SU-DHL-6 (cell line): ENCODE data around the gene ESRRB.

Experiments
- H2AFZ ChIP-seq: fragments of 200-600 bp; sonication (generic); 2 replicates; pipeline ENCODE4 v1.6.1; 2014; ENCODE audit warnings: low read depth, mild to moderate bottlenecking, moderate library complexity, mixed read lengths, antibody characterized with exemption, low read length; ENCODE audit not compliant: severe bottlenecking
- H3F3A ChIP-seq: fragments of 200-600 bp; shearing (Covaris generic); 2 replicates; pipeline ENCODE4 v1.6.0; 2016; ENCODE audit warnings: antibody characterized with exemption, mild to moderate bottlenecking; ENCODE audit not compliant: insufficient read depth
- H3K27ac ChIP-seq: fragments of 200-600 bp; sonication (generic); 2 replicates; pipeline ENCODE4 v1.5.1; 2016; ENCODE audit warnings: low read depth, mild to moderate bottlenecking, low read length, moderate library complexity, mixed read lengths
- H3K27me3 ChIP-seq: fragments of 200-600 bp; sonication (generic), shearing (Covaris generic); 2 replicates; pipeline ENCODE4 v1.6.0; 2014; ENCODE audit warnings: mild to moderate bottlenecking, low read length
- H3K36me3 ChIP-seq: fragments of 200-600 bp; sonication (generic); 2 replicates; pipeline ENCODE4 v1.6.1; 2014; ENCODE audit warnings: mild to moderate bottlenecking, low read length, mixed read lengths
- H3K4me2 ChIP-seq: fragments of 300-600, 200-600 bp; shearing (Covaris generic), sonication (generic); 2 replicates; pipeline ENCODE4 v1.6.0; 2014; ENCODE audit warnings: low read length, low read depth, mild to moderate bottlenecking; ENCODE audit not compliant: poor library complexity, severe bottlenecking
- H3K4me3 ChIP-seq: fragments of 200-600 bp; sonication (generic); 2 replicates; pipeline ENCODE4 v1.5.1; 2014; ENCODE audit warnings: antibody characterized with exemption, low read length, mild to moderate bottlenecking, mixed read lengths; ENCODE audit not compliant: insufficient read depth, poor library complexity, severe bottlenecking
- H3K79me2 ChIP-seq: fragments of 200-600 bp; sonication (generic); 2 replicates; pipeline ENCODE4 v1.6.1; 2014; ENCODE audit warnings: mild to moderate bottlenecking, low read length, moderate library complexity; ENCODE audit not compliant: insufficient read depth
- H3K9ac ChIP-seq: fragments of 200-600 bp; sonication (generic); 2 replicates; pipeline ENCODE4 v1.7.0; 2014; ENCODE audit warnings: mild to moderate bottlenecking, low read length
- H3K9me2 ChIP-seq: fragments of 200-600 bp; sonication (generic); replicated peaks from 2 replicates; pipeline ENCODE4 v1.6.1; 2014; ENCODE audit warnings: low read length; ENCODE audit not compliant: insufficient read depth
- H3K9me3 ChIP-seq: fragments of 200-600 bp; sonication (generic); 2 replicates; pipeline ENCODE4 v1.6.1; 2014; ENCODE audit warnings: low read length, mixed read lengths; ENCODE audit not compliant: insufficient read depth
- H4K20me1 ChIP-seq: fragments of 200-600 bp; sonication (generic); 2 replicates; pipeline ENCODE4 v1.6.1; 2014; ENCODE audit warnings: low read depth, mild to moderate bottlenecking, antibody characterized with exemption, low read length, moderate library complexity, mixed read lengths
- EZH2phosphoT487 ChIP-seq: fragments of 200-600 bp; sonication (generic), shearing (Covaris generic); conservative IDR thresholded peaks from 2 replicates; pipeline ENCODE4 v1.6.1; 2018; ENCODE audit warnings: mild to moderate bottlenecking, antibody characterized with exemption, low read length, moderate library complexity, mixed read lengths
- TF ChIP-seq, protein P1 (sequence below): fragments of 200-600 bp; sonication (generic); IDR thresholded peaks from one replicate; pipeline ENCODE4 v1.5.1; 2017; ENCODE audit warnings: antibody characterized with exemption, mild to moderate bottlenecking, low read length, moderate library complexity; ENCODE audit not compliant: insufficient read depth, poor library complexity, severe bottlenecking

The ESRRB gene

DNA sequence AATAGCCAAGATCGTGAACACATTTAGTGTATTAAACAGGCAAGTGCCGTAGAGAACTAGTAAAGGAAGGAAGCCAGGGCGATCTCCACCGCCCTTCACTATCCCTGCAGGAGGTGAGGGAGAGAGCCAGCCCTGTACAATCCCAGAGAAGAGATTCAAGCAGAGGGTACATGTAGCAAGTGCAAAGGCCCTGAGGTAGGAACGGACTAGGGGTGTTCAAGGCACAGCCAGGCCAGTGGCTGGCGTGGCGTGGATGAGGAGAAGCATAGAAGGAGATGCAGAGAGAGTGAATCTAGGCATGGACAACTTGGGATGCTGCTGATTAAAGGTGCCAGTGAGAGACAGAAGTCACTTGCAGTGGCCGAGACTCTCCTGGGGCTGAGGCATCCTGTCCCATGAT lies 39.1 kb upstream of the ESRRB start:
- Histone ChIP-seq H3K9me2 (no peaks in the 10 kb centered on the region), H4K20me1 (no peaks in the 10 kb centered on the region), H3K79me2 (no peaks in the 10 kb centered on the region), H3F3A (no peaks in the 10 kb centered on the region), H3K27ac (no peak overlapping the region), H3K4me2 (no peak overlapping the region), H3K9ac (no peak overlapping the region), H3K4me3 (no peak overlapping the region), H3K27me3 (no peaks in the 10 kb centered on the region), H2AFZ (no peak overlapping the region), H3K36me3 (no peaks in the 10 kb centered on the region), H3K9me3 (no peaks in the 10 kb centered on the region)
- TF ChIP-seq, protein P1, sequence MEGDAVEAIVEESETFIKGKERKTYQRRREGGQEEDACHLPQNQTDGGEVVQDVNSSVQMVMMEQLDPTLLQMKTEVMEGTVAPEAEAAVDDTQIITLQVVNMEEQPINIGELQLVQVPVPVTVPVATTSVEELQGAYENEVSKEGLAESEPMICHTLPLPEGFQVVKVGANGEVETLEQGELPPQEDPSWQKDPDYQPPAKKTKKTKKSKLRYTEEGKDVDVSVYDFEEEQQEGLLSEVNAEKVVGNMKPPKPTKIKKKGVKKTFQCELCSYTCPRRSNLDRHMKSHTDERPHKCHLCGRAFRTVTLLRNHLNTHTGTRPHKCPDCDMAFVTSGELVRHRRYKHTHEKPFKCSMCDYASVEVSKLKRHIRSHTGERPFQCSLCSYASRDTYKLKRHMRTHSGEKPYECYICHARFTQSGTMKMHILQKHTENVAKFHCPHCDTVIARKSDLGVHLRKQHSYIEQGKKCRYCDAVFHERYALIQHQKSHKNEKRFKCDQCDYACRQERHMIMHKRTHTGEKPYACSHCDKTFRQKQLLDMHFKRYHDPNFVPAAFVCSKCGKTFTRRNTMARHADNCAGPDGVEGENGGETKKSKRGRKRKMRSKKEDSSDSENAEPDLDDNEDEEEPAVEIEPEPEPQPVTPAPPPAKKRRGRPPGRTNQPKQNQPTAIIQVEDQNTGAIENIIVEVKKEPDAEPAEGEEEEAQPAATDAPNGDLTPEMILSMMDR: no peak
- no peak for TF ChIP-seq EZH2phosphoT487

- H3K27ac ChIP-seq: no peak overlapping the region
- H3K9me3 ChIP-seq: no peaks in the 10 kb centered on the region
- no peak overlapping the region for H3K4me3 ChIP-seq
- no peak overlapping the region for H2AFZ ChIP-seq
- no peak overlapping the region for H3K9ac ChIP-seq
- no peaks in the 10 kb centered on the region for H4K20me1 ChIP-seq
- TF ChIP-seq, protein P1: no peak
- no peak for TF ChIP-seq EZH2phosphoT487
- H3K27me3 ChIP-seq: no peaks in the 10 kb centered on the region
- no peaks in the 10 kb centered on the region for H3F3A ChIP-seq
- H3K4me2 ChIP-seq: no peak overlapping the region
- no peaks in the 10 kb centered on the region for H3K9me2 ChIP-seq
- no peaks in the 10 kb centered on the region for H3K36me3 ChIP-seq
- H3K79me2 ChIP-seq: no peaks in the 10 kb centered on the region
These were observed 38.0 kb upstream of the ESRRB start for GRCh38 chr14:76337635-76338545.

GRCh38 chr14:76339728-76340615 lies 36.0 kb upstream of the ESRRB start:
- Histone ChIP-seq H3K27me3 (no peaks in the 10 kb centered on the region), H3K4me2 (no peak overlapping the region), H2AFZ (no peak overlapping the region), H3F3A (no peaks in the 10 kb centered on the region), H4K20me1 (no peaks in the 10 kb centered on the region), H3K9ac (no peak overlapping the region), H3K27ac (no peak overlapping the region), H3K36me3 (no peaks in the 10 kb centered on the region), H3K79me2 (no peaks in the 10 kb centered on the region), H3K9me3 (no peaks in the 10 kb centered on the region), H3K4me3 (no peak overlapping the region), H3K9me2 (no peaks in the 10 kb centered on the region)
- TF ChIP-seq EZH2phosphoT487: no peak
- TF ChIP-seq, protein P1: no peak
